Ishikawa (cell line): Measurements from ENCODE around the gene TDRD15.

Source experiments
- CREB1 ChIP-seq: IDR thresholded peaks from 2 replicates; pipeline ENCODE4 v1.6.1; 2012; ENCODE audit warnings: low read depth
- EGR1 ChIP-seq: IDR thresholded peaks from 2 replicates; pipeline ENCODE4 v1.6.1; 2012
- MAX ChIP-seq: IDR thresholded peaks from 2 replicates; pipeline ENCODE4 v1.6.1; 2012
- RAD21 ChIP-seq: IDR thresholded peaks from 2 replicates; pipeline ENCODE4 v1.6.1; 2012; ENCODE audit warnings: low read depth
- TAF1 ChIP-seq: IDR thresholded peaks from 2 replicates; pipeline ENCODE4 v1.6.1; 2012; ENCODE audit warnings: low read depth, mild to moderate bottlenecking
- YY1 ChIP-seq: IDR thresholded peaks from 2 replicates; pipeline ENCODE4 v1.6.1; 2012; ENCODE audit warnings: low read depth
- ZBTB7A ChIP-seq: IDR thresholded peaks from 2 replicates; pipeline ENCODE4 v1.6.1; 2012; ENCODE audit warnings: low read depth
- TF ChIP-seq, protein P1 (sequence below): IDR thresholded peaks from 2 replicates; pipeline ENCODE4 v1.6.1; 2012; ENCODE audit warnings: low read depth, mild to moderate bottlenecking

- TF ChIP-seq ZBTB7A (no peak), TAF1 (no peak), YY1 (no peak), EGR1 (no peak), RAD21 (no peak), MAX (no peak), CREB1 (no peak)
- TF ChIP-seq, protein P1, sequence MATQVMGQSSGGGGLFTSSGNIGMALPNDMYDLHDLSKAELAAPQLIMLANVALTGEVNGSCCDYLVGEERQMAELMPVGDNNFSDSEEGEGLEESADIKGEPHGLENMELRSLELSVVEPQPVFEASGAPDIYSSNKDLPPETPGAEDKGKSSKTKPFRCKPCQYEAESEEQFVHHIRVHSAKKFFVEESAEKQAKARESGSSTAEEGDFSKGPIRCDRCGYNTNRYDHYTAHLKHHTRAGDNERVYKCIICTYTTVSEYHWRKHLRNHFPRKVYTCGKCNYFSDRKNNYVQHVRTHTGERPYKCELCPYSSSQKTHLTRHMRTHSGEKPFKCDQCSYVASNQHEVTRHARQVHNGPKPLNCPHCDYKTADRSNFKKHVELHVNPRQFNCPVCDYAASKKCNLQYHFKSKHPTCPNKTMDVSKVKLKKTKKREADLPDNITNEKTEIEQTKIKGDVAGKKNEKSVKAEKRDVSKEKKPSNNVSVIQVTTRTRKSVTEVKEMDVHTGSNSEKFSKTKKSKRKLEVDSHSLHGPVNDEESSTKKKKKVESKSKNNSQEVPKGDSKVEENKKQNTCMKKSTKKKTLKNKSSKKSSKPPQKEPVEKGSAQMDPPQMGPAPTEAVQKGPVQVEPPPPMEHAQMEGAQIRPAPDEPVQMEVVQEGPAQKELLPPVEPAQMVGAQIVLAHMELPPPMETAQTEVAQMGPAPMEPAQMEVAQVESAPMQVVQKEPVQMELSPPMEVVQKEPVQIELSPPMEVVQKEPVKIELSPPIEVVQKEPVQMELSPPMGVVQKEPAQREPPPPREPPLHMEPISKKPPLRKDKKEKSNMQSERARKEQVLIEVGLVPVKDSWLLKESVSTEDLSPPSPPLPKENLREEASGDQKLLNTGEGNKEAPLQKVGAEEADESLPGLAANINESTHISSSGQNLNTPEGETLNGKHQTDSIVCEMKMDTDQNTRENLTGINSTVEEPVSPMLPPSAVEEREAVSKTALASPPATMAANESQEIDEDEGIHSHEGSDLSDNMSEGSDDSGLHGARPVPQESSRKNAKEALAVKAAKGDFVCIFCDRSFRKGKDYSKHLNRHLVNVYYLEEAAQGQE: no peak
Observed at GRCh38 chr2:21083482-21083881, 40.3 kb upstream of the TDRD15 start.
